Adrenal gland (tissue), 12 donors: ENCODE results near the gene PLOD2. TPM values are rescaled to one million over a fixed set of nuclear protein-coding genes. Genes with fewer than 3 reads are reported as not detected.

Source experiments
- DNase-seq, 7 donors: peaks; one replicate each; pipeline ENCODE4 v3.0.0-alpha.2; 2019 to 2020
- H3K27ac ChIP-seq, 5 donors: fragments of 200-600 bp; sonication (generic) in 4 of 5; 1 replicate in 3 of 5; 2 replicates in 2 of 5; pipeline versions ENCODE4 v1.5.1 to v1.8.0; 2016 to 2020; ENCODE audit warnings: mild to moderate bottlenecking in 1 of 5
- H3K27me3 ChIP-seq: fragments of 200-600 bp; 2 replicates; pipeline ENCODE4 v1.8.0; 2021
- H3K36me3 ChIP-seq, 2 donors: fragments of 200-600 bp; replicated peaks in 1 of 2; 1 replicate in 1 of 2; 2 replicates in 1 of 2; pipeline versions ENCODE4 v1.5.1 to v1.8.0; 2018 to 2022
- H3K4me1 ChIP-seq, 2 donors: fragments of 200-600 bp; replicated peaks in 1 of 2; 1 replicate in 1 of 2; 2 replicates in 1 of 2; pipeline versions ENCODE4 v1.5.1 to v1.8.0; 2018 to 2021
- H3K4me3 ChIP-seq, 4 donors: fragments of 200-600 bp; sonication (generic) in 3 of 4; one replicate each; pipeline ENCODE4 v1.5.1; 2016 to 2018
- H3K9me3 ChIP-seq, 3 donors: fragments of 200-600 bp; sonication (generic) in 1 of 3; replicated peaks in 1 of 3; 1 replicate in 2 of 3; 2 replicates in 1 of 3; pipeline versions ENCODE4 v1.5.1 to v1.8.0; 2016 to 2021
- CTCF ChIP-seq, 6 experiments: fragments of 450-650 bp in 4 of 6; fragments of 200-600 bp in 2 of 6; sonication (generic) in 1 of 6; IDR thresholded peaks; 1 replicate in 5 of 6; 2 replicates in 1 of 6; pipeline versions ENCODE4 v1.5.1 to v1.8.0; 2016 to 2021; ENCODE audit warnings: antibody characterized with exemption in 6 of 6, mild to moderate bottlenecking in 2 of 6, moderate library complexity in 1 of 6
- POLR2A ChIP-seq, 2 donors: fragments of 450-650 bp; IDR thresholded peaks; one replicate each; pipeline ENCODE4 v1.6.1; 2017; ENCODE audit warnings: antibody characterized with exemption in 2 of 2, mild to moderate bottlenecking in 2 of 2, moderate library complexity in 1 of 2
- WGBS, 4 donors: extraction: QIAGEN DNeasy Blood & Tissue Kit in 2 of 4; methylation state at CpG; one replicate each; pipeline versions ENCODE4 v1.1.5 to v1.1.7; 2013 to 2017; 5-methylcytosine and 5-hydroxymethylcytosine counted together
- intact Hi-C, 2 donors: fragments of 100-400 bp; cut with DNase I; formaldehyde crosslinking; loops; one replicate each; pipeline versions ENCODE4 v1.14.1 to v1.15.0; 2022 to 2023
- polyA plus RNA-seq, 3 donors: library from polyadenylated mRNA; stranded (reverse); fragments of 200-250 nt in 2 of 3; fragments of 350-450 nt in 1 of 3; fragmentation: Illumina TruSeq in 1 of 3; extraction: RNeasy Lipid Tissue Mini Kit (QIAGEN cat#74804) in 1 of 3; gene quantifications; one replicate each; pipeline ENCODE4 v1.2.3, GENCODE V29; 2013 to 2014
- total RNA-seq, 9 donors: library from RNA; depleted of rRNA in 4 of 9; stranded (reverse); fragments of >200 nt in 4 of 9; fragments of 120-200 nt in 1 of 9; fragmentation: NEBNext Ultra II Directional in 1 of 9; extraction: Animal tissue kit (Norgen Biotek cat#: 25700) in 1 of 9; gene quantifications; one replicate each; pipeline versions ENCODE4 v1.1.0 to v1.2.4, GENCODE V29; 2013 to 2023
- donor health status: healthy with polysubstance abuse.
- donor health status: Bipolar disorder and iron deficiency.
- donor health status: DM: yes; HTN: yes; CAD: no.
- donor health status: DM: no; HTN: no; CAD: no.
- donor health status: DM: no; HTN: no; CAD: no.
- donor health status: DM: yes; HTN: yes; CAD: no.

Gene PLOD2
- total and polyA plus RNA-seq, 12 donors: 23.1 to 79.0 (median 41.7) TPM

GRCh38 chr3:146195030-146195429 is 34.0 kb upstream of the PLOD2 start:
- WGBS, 4 donors: 65 to 71% (median 70%) methylated on average over 3 of the region's 3 CpGs
- Histone ChIP-seq H3K36me3 (peaks cover 0 to 7% of the 10 kb centered on the region in 2 donors), H3K9me3 (no peaks in the 10 kb centered on the region), H3K27me3 (no peaks in the 10 kb centered on the region), H3K27ac (no peak overlapping the region), H3K4me1 (peaks cover 0 to 10% of the 10 kb centered on the region in 2 donors), H3K4me3 (no peak overlapping the region)
- intact Hi-C loops: no loop called here
- no peak for DNase-seq
- no peak for TF ChIP-seq CTCF (IDR thresholded peaks at IDR 0.05)
- no peak for TF ChIP-seq POLR2A (IDR thresholded peaks at IDR 0.05)

GRCh38 chr3:146191051-146191450 is 30.1 kb upstream of the PLOD2 start:
- WGBS, 4 donors: 79 to 93% (median 88%) methylated on average over 1 of the region's 1 CpG
- intact Hi-C loops: loop anchor here in 1 of 2 donors (5.0 kb wide), 1 partner anchor 136 kb away; no protein-coding TSS in a partner anchor
- Histone ChIP-seq H3K36me3 (peaks cover 0 to 7% of the 10 kb centered on the region in 2 donors), H3K27me3 (no peaks in the 10 kb centered on the region), H3K27ac (no peak overlapping the region), H3K9me3 (no peaks in the 10 kb centered on the region), H3K4me3 (no peak overlapping the region), H3K4me1 (peaks cover 0 to 10% of the 10 kb centered on the region in 2 donors)
- no peak for DNase-seq
- no peak for TF ChIP-seq CTCF (IDR thresholded peaks at IDR 0.05)
- TF ChIP-seq POLR2A (IDR thresholded peaks at IDR 0.05): no peak

DNA sequence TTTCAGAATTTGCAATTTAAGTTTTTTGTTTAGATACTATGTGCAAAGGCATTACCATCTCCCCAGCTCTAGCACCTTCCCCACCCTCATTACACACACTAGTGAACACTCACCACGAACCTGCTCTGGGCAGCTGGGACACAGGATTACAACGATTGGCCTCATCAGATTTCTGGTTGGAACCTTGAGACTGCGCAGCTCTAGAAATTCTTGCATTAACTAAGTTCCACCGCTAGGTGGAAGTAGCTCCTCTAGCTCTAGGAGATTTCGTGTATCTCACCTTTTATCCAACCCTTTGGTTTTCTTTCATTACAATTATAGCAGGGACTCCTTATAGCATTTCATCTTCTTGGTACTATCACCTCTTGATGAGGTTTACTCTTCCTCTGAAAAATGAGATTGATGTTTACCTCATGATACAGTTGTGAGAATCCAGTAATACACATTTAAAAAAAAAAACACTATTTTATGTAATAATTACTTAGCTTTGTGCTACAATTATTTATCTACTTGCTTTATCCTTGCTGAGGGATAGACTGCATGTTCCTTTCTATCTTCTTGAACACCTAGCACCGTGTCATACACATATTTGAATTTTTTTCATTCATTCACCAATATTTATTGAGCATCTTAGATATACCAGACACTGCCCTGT is 28.7 kb upstream of the PLOD2 start:
- Histone ChIP-seq H3K4me3 (no peak overlapping the region), H3K27ac (no peak overlapping the region), H3K9me3 (no peaks in the 10 kb centered on the region), H3K4me1 (no peaks in the 10 kb centered on the region), H3K36me3 (peaks cover 0 to 7% of the 10 kb centered on the region in 2 donors), H3K27me3 (no peaks in the 10 kb centered on the region)
- WGBS, 4 donors: 6 to 14% (median 8%) methylated on average over 6 of the region's 6 CpGs
- TF ChIP-seq POLR2A (IDR thresholded peaks at IDR 0.05) (no peak), CTCF (IDR thresholded peaks at IDR 0.05) (peak; percentile 73 to 82 (median 75))
- intact Hi-C loops: loop anchor here (5.0 kb wide), 2 partner anchors 122 to 138 kb away; no protein-coding TSS in a partner anchor
- DNase-seq: peak; percentile 21 to 65 (median 24)

DNA sequence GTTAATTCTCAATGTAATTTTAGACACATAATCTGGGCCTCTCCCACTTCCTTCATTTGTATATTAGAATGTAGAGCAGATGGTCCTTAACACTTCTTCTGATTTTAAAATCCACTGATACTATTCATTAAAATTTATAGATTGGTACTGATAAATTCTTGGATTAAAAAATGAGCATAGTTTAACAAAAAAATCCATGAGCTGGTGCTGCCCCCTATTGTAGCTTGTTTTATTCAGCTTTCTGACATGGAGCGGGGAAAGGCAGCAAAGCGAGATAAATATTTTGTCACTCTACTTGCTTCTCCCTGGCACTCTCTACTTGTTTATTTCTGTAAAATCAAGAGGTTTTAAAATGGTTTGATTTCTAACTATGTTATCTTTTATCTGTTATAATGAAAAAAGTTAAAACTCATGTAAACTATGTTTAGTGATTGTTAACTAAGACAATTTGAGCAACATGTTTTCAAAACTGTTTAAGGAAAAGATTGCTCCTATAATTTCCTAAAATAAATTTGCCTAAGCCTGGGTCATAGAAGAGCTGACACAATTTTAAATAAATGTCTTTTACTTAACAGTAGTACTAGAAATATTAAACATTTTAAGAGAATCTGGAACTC is 26.5 kb upstream of the PLOD2 start:
- 29 to 73% (median 40%) methylated on average over 2 of the region's 2 CpGs for WGBS, 4 donors
- peak in 3 of 7 donors; percentile 23 to 47 (median 40) for DNase-seq

More for the DNA sequence above, 26.5 kb upstream of the PLOD2 start:
- Histone ChIP-seq H3K27ac (no peak overlapping the region), H3K4me3 (no peak overlapping the region), H3K4me1 (peaks cover 0 to 5% of the 10 kb centered on the region in 2 donors), H3K36me3 (no peaks in the 10 kb centered on the region), H3K9me3 (no peaks in the 10 kb centered on the region), H3K27me3 (no peaks in the 10 kb centered on the region)
- TF ChIP-seq POLR2A (IDR thresholded peaks at IDR 0.05) (no peak), CTCF (IDR thresholded peaks at IDR 0.05) (peak; percentile 24 to 63 (median 52))
- intact Hi-C loops: loop anchor here in 1 of 2 donors (5.0 kb wide), 1 partner anchor 120 kb away; no protein-coding TSS in a partner anchor
